Trophoblast cell (in vitro differentiated cells and primary cell): ENCODE data around the gene GLB1L.

Experiments used
- DNase-seq, 2 donors: peaks; one replicate each; pipeline ENCODE4 v3.0.0-alpha.2; 2016
- H2AFZ ChIP-seq: 2 replicates; pipeline ENCODE4 v1.6.1; 2013; ENCODE audit warnings: low read length, moderate library complexity, mild to moderate bottlenecking; ENCODE audit not compliant: insufficient read depth, poor library complexity
- H2AK5ac ChIP-seq: 2 replicates; pipeline ENCODE4 v1.6.1; 2013; ENCODE audit warnings: mild to moderate bottlenecking, low read length
- H2BK120ac ChIP-seq: 2 replicates; pipeline ENCODE4 v1.6.1; 2013; ENCODE audit warnings: low read length, mild to moderate bottlenecking, moderate library complexity; ENCODE audit not compliant: insufficient read depth, poor library complexity
- H2BK12ac ChIP-seq: 2 replicates; pipeline ENCODE4 v1.6.1; 2013; ENCODE audit warnings: mild to moderate bottlenecking, low read length, moderate library complexity
- H2BK5ac ChIP-seq: 2 replicates; pipeline ENCODE4 v1.6.1; 2013; ENCODE audit warnings: low read length, low read depth, moderate library complexity, mild to moderate bottlenecking; ENCODE audit not compliant: poor library complexity
- H3K14ac ChIP-seq: 2 replicates; pipeline ENCODE4 v1.6.1; 2013; ENCODE audit warnings: mild to moderate bottlenecking, low read length
- H3K18ac ChIP-seq: 2 replicates; pipeline ENCODE4 v1.6.1; 2013; ENCODE audit warnings: mild to moderate bottlenecking, low read length
- H3K23ac ChIP-seq: 2 replicates; pipeline ENCODE4 v1.6.1; 2013; ENCODE audit warnings: low read length
- H3K27ac ChIP-seq: 2 replicates; pipeline ENCODE4 v1.5.1; 2013; ENCODE audit warnings: low read depth, mild to moderate bottlenecking, inconsistent platforms, low read length, moderate library complexity
- H3K27me3 ChIP-seq: 2 replicates; pipeline ENCODE4 v1.6.1; 2013; ENCODE audit warnings: inconsistent platforms, mild to moderate bottlenecking, low read length, moderate library complexity; ENCODE audit not compliant: insufficient read depth
- H3K36me3 ChIP-seq, 2 experiments: 1 replicate in 1 of 2; 2 replicates in 1 of 2; pipeline ENCODE4 v1.6.1; 2013; ENCODE audit warnings: low read length in 2 of 2, mild to moderate bottlenecking in 2 of 2, moderate library complexity in 1 of 2; ENCODE audit not compliant: insufficient read depth in 2 of 2, control insufficient read depth in 1 of 2
- H3K4ac ChIP-seq: 2 replicates; pipeline ENCODE4 v1.6.1; 2013; ENCODE audit warnings: low read depth, mild to moderate bottlenecking, low read length, moderate library complexity
- H3K4me1 ChIP-seq, 2 experiments: 1 replicate in 1 of 2; 2 replicates in 1 of 2; pipeline ENCODE4 v1.6.1; 2013; ENCODE audit warnings: low read length in 2 of 2, mild to moderate bottlenecking in 2 of 2, moderate library complexity in 1 of 2; ENCODE audit not compliant: insufficient read depth in 2 of 2, control insufficient read depth in 1 of 2
- H3K4me2 ChIP-seq: 2 replicates; pipeline ENCODE4 v1.6.1; 2013; ENCODE audit warnings: inconsistent platforms, mild to moderate bottlenecking, low read length, moderate library complexity
- H3K4me3 ChIP-seq: 2 replicates; pipeline ENCODE4 v1.5.1; 2013; ENCODE audit warnings: mild to moderate bottlenecking, low read depth, low read length, inconsistent platforms
- H3K79me1 ChIP-seq: one replicate; pipeline ENCODE4 v1.6.1; 2013; ENCODE audit warnings: low read length
- H3K79me2 ChIP-seq: 2 replicates; pipeline ENCODE4 v1.6.1; 2013; ENCODE audit warnings: low read length, mild to moderate bottlenecking; ENCODE audit not compliant: control insufficient read depth, insufficient read depth, poor library complexity
- H3K9ac ChIP-seq: 2 replicates; pipeline ENCODE4 v1.6.1; 2013; ENCODE audit warnings: mild to moderate bottlenecking, low read length
- H3K9me3 ChIP-seq: 2 replicates; pipeline ENCODE4 v1.6.1; 2013; ENCODE audit warnings: low read depth, mild to moderate bottlenecking, control low read depth, inconsistent platforms, low read length; ENCODE audit not compliant: insufficient read depth
- H4K12ac ChIP-seq: 2 replicates; pipeline ENCODE4 v1.6.1; 2013; ENCODE audit warnings: low read depth, mild to moderate bottlenecking, low read length, moderate library complexity
- H4K8ac ChIP-seq: 2 replicates; pipeline ENCODE4 v1.6.1; 2013; ENCODE audit warnings: low read depth, mild to moderate bottlenecking, low read length, moderate library complexity
- H4K91ac ChIP-seq: one replicate; pipeline ENCODE4 v1.6.1; 2013; ENCODE audit warnings: low read depth, mild to moderate bottlenecking, low read length, moderate library complexity
- WGBS: extraction: QIAGEN DNeasy Blood & Tissue Kit; methylation state at CpG from one replicate; pipeline ENCODE4 v1.1.7; 2013; ENCODE audit warnings: missing lambda C conversion rate; ENCODE audit not compliant: insufficient read length, insufficient coverage; ENCODE audit errors: extremely low coverage; 5-methylcytosine and 5-hydroxymethylcytosine counted together

Gene GLB1L

DNA sequence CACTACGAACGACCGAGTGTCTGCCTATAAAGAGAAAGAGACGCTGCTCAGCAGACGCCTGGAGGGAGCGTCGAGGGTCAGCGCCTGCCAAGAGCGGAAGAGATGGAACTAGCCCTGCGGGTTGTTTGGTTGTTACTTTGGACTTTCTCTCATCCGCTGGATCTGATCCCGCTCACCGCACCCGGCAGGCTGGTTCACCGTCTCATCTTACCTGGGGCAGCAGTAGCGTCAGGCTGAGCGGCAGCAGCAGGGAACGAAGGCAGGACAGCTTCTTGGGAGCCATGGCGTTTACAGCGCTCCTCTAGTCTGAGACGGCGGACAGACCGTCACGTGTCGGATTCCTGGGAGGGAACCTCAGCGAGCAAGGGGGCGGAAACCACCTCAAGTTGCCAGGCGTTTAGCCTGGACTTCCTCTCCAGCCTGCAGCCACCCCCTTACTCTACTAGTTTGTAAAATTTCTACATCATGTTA, 1.9 kb downstream of the GLB1L start:
- Histone ChIP-seq H3K27me3 (no peaks in the 10 kb centered on the region), H3K79me1 (peaks cover 9% of the 10 kb centered on the region), H2AK5ac (no peak overlapping the region), H4K12ac (no peak overlapping the region), H3K4me1 (peaks cover 4 to 7% of the 10 kb centered on the region in 2 experiments), H3K27ac (no peak overlapping the region), H3K4me2 (no peak overlapping the region), H3K14ac (no peak overlapping the region), H3K36me3 (peaks cover 8 to 11% of the 10 kb centered on the region in 2 experiments), H2BK5ac (no peak overlapping the region), H3K4me3 (no peak overlapping the region), H4K8ac (no peak overlapping the region), H2BK12ac (no peak overlapping the region), H3K18ac (no peak overlapping the region), H3K9me3 (no peaks in the 10 kb centered on the region), H3K4ac (no peak overlapping the region), H4K91ac (no peak overlapping the region), H3K79me2 (peaks cover 4% of the 10 kb centered on the region), H3K9ac (no peak overlapping the region), H3K23ac (no peak overlapping the region), H2AFZ (no peak overlapping the region), H2BK120ac (no peak overlapping the region)
- DNase-seq, result peak in 1 of 2 donors; percentile 14
- no CpG with 5 or more reads among the region's 28 CpGs for WGBS

DNA sequence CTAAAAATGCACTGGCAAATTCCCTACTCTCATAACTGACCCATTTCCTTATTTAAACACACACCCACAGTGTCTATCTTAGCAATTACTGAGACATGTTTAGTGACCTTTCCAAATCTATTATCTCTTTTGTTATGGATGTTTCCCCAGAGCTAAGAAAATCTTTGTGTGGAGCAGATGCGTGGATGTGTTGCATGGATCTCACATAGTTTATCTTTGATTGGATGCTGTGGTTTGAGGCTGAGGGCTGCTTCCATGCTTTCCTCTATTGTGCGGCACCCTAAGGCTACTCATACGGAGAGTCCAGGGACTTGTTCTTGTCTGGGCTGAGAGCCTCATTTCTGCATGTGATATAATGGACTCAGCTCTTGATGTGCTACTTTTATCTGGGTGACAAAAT, 10.9 kb downstream of the GLB1L start:
- no CpG with 5 or more reads among the region's 3 CpGs for WGBS
- no peak overlapping the region for H2AK5ac ChIP-seq
- H3K14ac ChIP-seq, result no peak overlapping the region
- no peak overlapping the region for H3K18ac ChIP-seq
- H2BK120ac ChIP-seq, result no peak overlapping the region
- H3K27ac ChIP-seq, result no peak overlapping the region
- no peaks in the 10 kb centered on the region for H3K27me3 ChIP-seq
- no peaks in the 10 kb centered on the region for H3K4me1 ChIP-seq
- peaks cover 2% of the 10 kb centered on the region for H3K9me3 ChIP-seq
- no peak overlapping the region for H2BK5ac ChIP-seq
- no peak overlapping the region for H4K91ac ChIP-seq
- no peak overlapping the region for H3K4me2 ChIP-seq
- H3K36me3 ChIP-seq, result peaks cover 35 to 63% of the 10 kb centered on the region in 2 experiments
- H3K79me2 ChIP-seq, result peaks cover 2% of the 10 kb centered on the region
- no peak overlapping the region for H2BK12ac ChIP-seq
- H3K23ac ChIP-seq, result no peak overlapping the region
- no peak overlapping the region for H3K4me3 ChIP-seq
- H3K9ac ChIP-seq, result no peak overlapping the region
- H3K4ac ChIP-seq, result no peak overlapping the region
- no peak overlapping the region for H2AFZ ChIP-seq
- H4K12ac ChIP-seq, result no peak overlapping the region
- no peak for DNase-seq
- H4K8ac ChIP-seq, result no peak overlapping the region
- H3K79me1 ChIP-seq, result peaks cover 3% of the 10 kb centered on the region

GRCh38 chr2:219230059-219230540, 15.1 kb downstream of the GLB1L start:
- peak overlapping the region; percentile 59 for H4K8ac ChIP-seq
- H2AFZ ChIP-seq, result peak overlapping the region; percentile 4
- no CpG with 5 or more reads among the region's 24 CpGs for WGBS
- peaks cover 29 to 42% of the 10 kb centered on the region in 2 experiments for H3K36me3 ChIP-seq
- peak overlapping the region; percentile 17 for H2BK120ac ChIP-seq
- H3K4me1 ChIP-seq, result peaks cover 5 to 12% of the 10 kb centered on the region in 2 experiments
- H3K9me3 ChIP-seq, result peaks cover 2% of the 10 kb centered on the region
- no peaks in the 10 kb centered on the region for H3K27me3 ChIP-seq
- peak overlapping the region; percentile 41 for H2BK5ac ChIP-seq
- DNase-seq, result peak; percentile 51 to 73
- peak overlapping the region; percentile 9 for H4K12ac ChIP-seq
- peak overlapping the region; percentile 50 for H2AK5ac ChIP-seq
- peaks cover 11% of the 10 kb centered on the region for H3K79me2 ChIP-seq
- peak overlapping the region; percentile 8 for H4K91ac ChIP-seq
- peak overlapping the region; percentile 77 for H3K4me3 ChIP-seq
- H3K9ac ChIP-seq, result peak overlapping the region; percentile 86
- H2BK12ac ChIP-seq, result peak overlapping the region; percentile 14
- H3K27ac ChIP-seq, result peak overlapping the region; percentile 77
- H3K14ac ChIP-seq, result peak overlapping the region; percentile 77
- peaks cover 9% of the 10 kb centered on the region for H3K79me1 ChIP-seq
- H3K4me2 ChIP-seq, result peak overlapping the region; percentile 82
- no peak overlapping the region for H3K23ac ChIP-seq
- peak overlapping the region; percentile 54 for H3K18ac ChIP-seq
- peak overlapping the region; percentile 7 for H3K4ac ChIP-seq

DNA sequence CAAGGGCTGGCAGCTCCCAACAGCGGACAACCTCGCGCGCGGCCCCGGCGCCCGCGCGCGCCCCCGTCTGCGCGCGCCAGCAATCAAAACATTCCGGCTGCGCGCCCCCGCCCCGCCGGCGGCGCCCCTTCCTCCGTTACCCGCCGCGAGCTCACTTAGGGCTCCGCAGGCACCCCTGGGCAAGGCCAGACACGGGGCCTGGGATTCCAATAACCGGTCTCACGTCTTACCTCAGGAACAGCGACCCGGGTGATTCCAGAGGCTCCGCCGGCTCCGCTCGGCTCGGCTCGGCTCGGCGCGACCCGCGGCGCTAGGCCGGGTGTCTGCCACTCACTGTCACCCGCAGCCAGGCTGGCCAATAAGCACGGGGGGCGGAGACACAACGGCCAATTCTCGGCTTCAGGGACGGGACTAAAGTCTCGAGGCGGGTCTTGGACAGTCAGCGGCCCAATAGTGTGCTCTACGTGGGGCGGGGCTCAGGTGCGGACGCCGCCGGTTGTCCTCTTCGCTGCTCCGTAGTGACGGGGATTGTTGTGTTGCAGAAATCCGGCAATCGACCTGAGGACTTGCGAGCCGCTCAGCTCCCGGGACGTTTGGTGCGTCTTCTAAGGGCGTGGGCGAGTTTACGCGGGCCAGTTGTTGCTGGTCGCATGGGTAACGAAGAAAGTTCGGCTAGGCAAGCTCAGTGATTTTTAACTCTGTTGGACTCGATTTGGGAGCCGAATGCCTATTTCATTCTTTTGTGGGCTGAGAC, 15.8 kb downstream of the GLB1L start, which contains the start of the genes ANKZF1 and ATG9A:
ANKZF1 (plus strand) TSS at position 502 of the 754 bp plus-strand sequence. CDS start 452 bp downstream, outside the sequence.
ATG9A (minus strand) TSS at position 332 of the 754 bp plus-strand sequence. CDS start 1,612 bp downstream, outside the sequence.
- peak within 1 kb of the TSS; percentile 88 for H4K91ac ChIP-seq
- H3K14ac ChIP-seq, result peak within 1 kb of the TSS; percentile 88
- peak within 1 kb of the TSS; percentile 79 for H2BK5ac ChIP-seq
- peak within 1 kb of the TSS; percentile 59 for H2BK12ac ChIP-seq
- peaks cover 11% of the 10 kb centered on the region for H3K79me2 ChIP-seq
- peak within 1 kb of the TSS; percentile 90 for H4K12ac ChIP-seq
- peaks cover 5 to 12% of the 10 kb centered on the region in 2 experiments for H3K4me1 ChIP-seq
- H3K36me3 ChIP-seq, result peaks cover 31 to 42% of the 10 kb centered on the region in 2 experiments
- H3K18ac ChIP-seq, result peak within 1 kb of the TSS; percentile 90
- peak within 1 kb of the TSS; percentile 19 for H2AFZ ChIP-seq
- H3K9me3 ChIP-seq, result peaks cover 2% of the 10 kb centered on the region
- no peaks in the 10 kb centered on the region for H3K27me3 ChIP-seq
- peak within 1 kb of the TSS; percentile 89 for H3K9ac ChIP-seq
- H3K79me1 ChIP-seq, result peaks cover 9% of the 10 kb centered on the region
- peak within 1 kb of the TSS; percentile 79 for H2BK120ac ChIP-seq
- peak within 1 kb of the TSS; percentile 94 for H4K8ac ChIP-seq
- H3K23ac ChIP-seq, result no peak within 1 kb of the TSS
- H3K4me2 ChIP-seq, result peak within 1 kb of the TSS; percentile 82
- H3K27ac ChIP-seq, result peak within 1 kb of the TSS; percentile 90
- peak within 1 kb of the TSS; percentile 83 for H3K4me3 ChIP-seq
- peak within 1 kb of the TSS; percentile 65 for H2AK5ac ChIP-seq
- H3K4ac ChIP-seq, result peak within 1 kb of the TSS; percentile 95
- DNase-seq, result peak; percentile 100
- WGBS, result no CpG with 5 or more reads among the region's 80 CpGs
